Esophagus muscularis mucosa (tissue), 3 donors: ENCODE measurements around the gene TLE2.

ENCODE experiments used
- CTCF ChIP-seq, 3 experiments: fragments of 200-600 bp in 2 of 3; fragments of 450-650 bp in 1 of 3; sonication (generic) in 2 of 3; IDR thresholded peaks; one replicate each; pipeline ENCODE4 v1.5.1; 2017 to 2019; ENCODE audit warnings: antibody characterized with exemption in 3 of 3, mild to moderate bottlenecking in 2 of 3, moderate library complexity in 1 of 3
- POLR2A ChIP-seq: fragments of 450-650 bp; IDR thresholded peaks from one replicate; pipeline ENCODE4 v1.6.1; 2017; ENCODE audit warnings: antibody characterized with exemption, moderate library complexity, mild to moderate bottlenecking, low read depth
- POLR2AphosphoS5 ChIP-seq, 2 donors: sonication (generic); formaldehyde crosslinking; IDR thresholded peaks; one replicate each; pipeline ENCODE4 v1.6.1; 2017; ENCODE audit warnings: antibody characterized with exemption in 2 of 2

GRCh38 chr19:3064011-3064330 lies 34.9 kb upstream of the TLE2 start:
- no peak for TF ChIP-seq POLR2A
- no peak for TF ChIP-seq CTCF (IDR thresholded peaks at IDR 0.05)
- TF ChIP-seq POLR2AphosphoS5 (IDR thresholded peaks at IDR 0.05), result no peak
